Dendritic cell treated with granulocyte-macrophage colony-stimulating factor and Interleukin-4, amounts not matched to agents 40 ng/mL and 50 ng/mL, for 4 days (primary cell): Measurements from ENCODE around the gene CORO2A.

Experiments used
- H3K27ac Mint-ChIP-seq: one replicate; pipeline ENCODE4 v1.8.0; 2022; ENCODE audit warnings: mild to moderate bottlenecking, mixed read lengths
- H3K27me3 Mint-ChIP-seq: one replicate; pipeline ENCODE4 v1.8.0; 2022; ENCODE audit warnings: mild to moderate bottlenecking, mixed read lengths
- H3K36me3 Mint-ChIP-seq: one replicate; pipeline ENCODE4 v1.8.0; 2022; ENCODE audit warnings: low read depth, mixed read lengths
- H3K4me1 Mint-ChIP-seq: one replicate; pipeline ENCODE4 v1.8.0; 2022; ENCODE audit warnings: low read depth, mixed read lengths
- H3K4me3 Mint-ChIP-seq: one replicate; pipeline ENCODE4 v1.8.0; 2022; ENCODE audit warnings: mild to moderate bottlenecking, moderate library complexity, mixed read lengths
- H3K9me3 Mint-ChIP-seq: one replicate; pipeline ENCODE4 v1.8.0; 2022; ENCODE audit warnings: mixed read lengths
- intact Hi-C: fragments of 100-400 bp; cut with micrococcal nuclease; formaldehyde crosslinking; loops from one replicate; pipeline ENCODE4 v1.15.0; 2022

CORO2A gene

GRCh38 chr9:98227883-98228282 is 35.4 kb upstream of the CORO2A start:
- intact Hi-C loops, result no loop called here
- Mint-ChIP-seq H3K36me3 (peaks cover 94% of the 10 kb centered on the region), H3K9me3 (no peaks in the 10 kb centered on the region)

GRCh38 chr9:98226957-98227356 is 34.5 kb upstream of the CORO2A start:
- Mint-ChIP-seq H3K9me3 (no peaks in the 10 kb centered on the region), H3K36me3 (peaks cover 94% of the 10 kb centered on the region), H3K4me3 (no peak overlapping the region), H3K27ac (no peak overlapping the region), H3K27me3 (no peaks in the 10 kb centered on the region), H3K4me1 (peaks cover 20% of the 10 kb centered on the region)
- intact Hi-C loops, result no loop called here

More at GRCh38 chr9:98227883-98228282, 35.4 kb upstream of the CORO2A start:
- Mint-ChIP-seq H3K4me3 (no peak overlapping the region), H3K27me3 (no peaks in the 10 kb centered on the region), H3K4me1 (peaks cover 16% of the 10 kb centered on the region), H3K27ac (no peak overlapping the region)

GRCh38 chr9:98226516-98226915 is 34.1 kb upstream of the CORO2A start:
- intact Hi-C loops, result no loop called here
- Mint-ChIP-seq H3K4me3 (no peak overlapping the region), H3K36me3 (peaks cover 94% of the 10 kb centered on the region), H3K27me3 (no peaks in the 10 kb centered on the region), H3K4me1 (peaks cover 20% of the 10 kb centered on the region), H3K9me3 (no peaks in the 10 kb centered on the region), H3K27ac (no peak overlapping the region)

- Mint-ChIP-seq H3K27ac (no peak overlapping the region), H3K9me3 (no peaks in the 10 kb centered on the region), H3K4me3 (no peak overlapping the region), H3K27me3 (no peaks in the 10 kb centered on the region), H3K4me1 (peaks cover 15% of the 10 kb centered on the region), H3K36me3 (peaks cover 96% of the 10 kb centered on the region)
- intact Hi-C loops, result no loop called here
These were observed 32.6 kb upstream of the CORO2A start for GRCh38 chr9:98225015-98225442.

GRCh38 chr9:98222885-98223691 is 30.7 kb upstream of the CORO2A start:
- no peaks in the 10 kb centered on the region for H3K27me3 Mint-ChIP-seq
- peak overlapping the region; percentile 76 for H3K27ac Mint-ChIP-seq
- H3K4me1 Mint-ChIP-seq, result peaks cover 30% of the 10 kb centered on the region
- no peaks in the 10 kb centered on the region for H3K9me3 Mint-ChIP-seq
- intact Hi-C loops, result no loop called here
- no peak overlapping the region for H3K4me3 Mint-ChIP-seq
- H3K36me3 Mint-ChIP-seq, result peaks cover 96% of the 10 kb centered on the region

- H3K4me3 Mint-ChIP-seq, result no peak overlapping the region
- peaks cover 96% of the 10 kb centered on the region for H3K36me3 Mint-ChIP-seq
- peaks cover 30% of the 10 kb centered on the region for H3K4me1 Mint-ChIP-seq
- no peaks in the 10 kb centered on the region for H3K27me3 Mint-ChIP-seq
- intact Hi-C loops, result no loop called here
- H3K9me3 Mint-ChIP-seq, result no peaks in the 10 kb centered on the region
- H3K27ac Mint-ChIP-seq, result no peak overlapping the region
These were observed 28.5 kb upstream of the CORO2A start for GRCh38 chr9:98220911-98221310.

- peaks cover 97% of the 10 kb centered on the region for H3K36me3 Mint-ChIP-seq
- no peaks in the 10 kb centered on the region for H3K9me3 Mint-ChIP-seq
- H3K4me3 Mint-ChIP-seq, result no peak overlapping the region
- intact Hi-C loops, result no loop called here
- H3K27ac Mint-ChIP-seq, result peak overlapping the region; percentile 38
- H3K4me1 Mint-ChIP-seq, result peaks cover 30% of the 10 kb centered on the region
- H3K27me3 Mint-ChIP-seq, result no peaks in the 10 kb centered on the region
These were observed 27.4 kb upstream of the CORO2A start for GRCh38 chr9:98219794-98220370.

- H3K9me3 Mint-ChIP-seq, result no peaks in the 10 kb centered on the region
- no peak overlapping the region for H3K4me3 Mint-ChIP-seq
- intact Hi-C loops, result no loop called here
These were observed 26.9 kb upstream of the CORO2A start for GRCh38 chr9:98219364-98219716.

GRCh38 chr9:98218562-98219363 is 26.3 kb upstream of the CORO2A start:
- Mint-ChIP-seq H3K4me3 (no peak overlapping the region), H3K27me3 (no peaks in the 10 kb centered on the region), H3K4me1 (peaks cover 28% of the 10 kb centered on the region), H3K9me3 (no peaks in the 10 kb centered on the region), H3K27ac (peak overlapping the region; percentile 30), H3K36me3 (peaks cover 97% of the 10 kb centered on the region)
- intact Hi-C loops, result no loop called here

More at GRCh38 chr9:98219364-98219716, 26.9 kb upstream of the CORO2A start:
- peak overlapping the region; percentile 38 for H3K27ac Mint-ChIP-seq
- peaks cover 97% of the 10 kb centered on the region for H3K36me3 Mint-ChIP-seq
- H3K27me3 Mint-ChIP-seq, result no peaks in the 10 kb centered on the region
- H3K4me1 Mint-ChIP-seq, result peaks cover 30% of the 10 kb centered on the region

GRCh38 chr9:98217255-98217654 is 24.8 kb upstream of the CORO2A start:
- peaks cover 97% of the 10 kb centered on the region for H3K36me3 Mint-ChIP-seq
- no peak overlapping the region for H3K27ac Mint-ChIP-seq
- intact Hi-C loops, result no loop called here
- H3K4me3 Mint-ChIP-seq, result no peak overlapping the region
- peaks cover 15% of the 10 kb centered on the region for H3K4me1 Mint-ChIP-seq
- no peaks in the 10 kb centered on the region for H3K9me3 Mint-ChIP-seq
- H3K27me3 Mint-ChIP-seq, result no peaks in the 10 kb centered on the region

- no peaks in the 10 kb centered on the region for H3K9me3 Mint-ChIP-seq
- peaks cover 97% of the 10 kb centered on the region for H3K36me3 Mint-ChIP-seq
- no peaks in the 10 kb centered on the region for H3K27me3 Mint-ChIP-seq
- H3K4me1 Mint-ChIP-seq, result peaks cover 15% of the 10 kb centered on the region
- H3K4me3 Mint-ChIP-seq, result no peak overlapping the region
- intact Hi-C loops, result no loop called here
- H3K27ac Mint-ChIP-seq, result no peak overlapping the region
These were observed 24.0 kb upstream of the CORO2A start for GRCh38 chr9:98216391-98216790.

- no peak overlapping the region for H3K4me3 Mint-ChIP-seq
- H3K36me3 Mint-ChIP-seq, result peaks cover 97% of the 10 kb centered on the region
- no peaks in the 10 kb centered on the region for H3K27me3 Mint-ChIP-seq
- H3K9me3 Mint-ChIP-seq, result no peaks in the 10 kb centered on the region
- no peak overlapping the region for H3K27ac Mint-ChIP-seq
- peaks cover 15% of the 10 kb centered on the region for H3K4me1 Mint-ChIP-seq
- intact Hi-C loops, result no loop called here
These were observed 23.4 kb upstream of the CORO2A start for GRCh38 chr9:98215821-98216220.

- H3K4me3 Mint-ChIP-seq, result no peak overlapping the region
- peaks cover 15% of the 10 kb centered on the region for H3K4me1 Mint-ChIP-seq
- H3K9me3 Mint-ChIP-seq, result no peaks in the 10 kb centered on the region
- intact Hi-C loops, result no loop called here
- H3K27me3 Mint-ChIP-seq, result no peaks in the 10 kb centered on the region
- peaks cover 97% of the 10 kb centered on the region for H3K36me3 Mint-ChIP-seq
- no peak overlapping the region for H3K27ac Mint-ChIP-seq
These were observed 22.8 kb upstream of the CORO2A start for GRCh38 chr9:98215271-98215670.

GRCh38 chr9:98214811-98215210 is 22.4 kb upstream of the CORO2A start:
- intact Hi-C loops, result no loop called here
- H3K4me1 Mint-ChIP-seq, result peaks cover 14% of the 10 kb centered on the region
- H3K36me3 Mint-ChIP-seq, result peaks cover 97% of the 10 kb centered on the region
- no peaks in the 10 kb centered on the region for H3K27me3 Mint-ChIP-seq
- no peaks in the 10 kb centered on the region for H3K9me3 Mint-ChIP-seq
- no peak overlapping the region for H3K4me3 Mint-ChIP-seq
- no peak overlapping the region for H3K27ac Mint-ChIP-seq
